AG04450 (cell line): ENCODE data around the gene KIAA1671. TPM values are rescaled to one million over a fixed set of nuclear protein-coding genes. Genes with fewer than 3 reads are reported as not detected.

Experiments
- CTCF ChIA-PET: fragments of 300-600, 350-600 bp; formaldehyde crosslinking; extraction: SDS; loops from one replicate; lab custom pipeline; 2022; ENCODE audit warnings: antibody characterized with exemption, inconsistent platforms; lab: Charles Lee
- POLR2A ChIA-PET: fragments of 350-600 bp; formaldehyde crosslinking; extraction: SDS; loops from one replicate; lab custom pipeline; 2021; ENCODE audit warnings: antibody characterized with exemption, inconsistent platforms; lab: Yijun Ruan, JAX
- DNase-seq: peaks from one replicate; pipeline ENCODE4 v3.0.0-alpha.2; 2011; ENCODE audit warnings: low read depth, low spot score
- H3K27ac ChIP-seq: one replicate; pipeline ENCODE4 v1.5.1; 2012; ENCODE audit warnings: low read depth, low read length, control low read depth
- H3K27me3 ChIP-seq: one replicate; pipeline ENCODE4 v1.6.0; 2012; ENCODE audit warnings: low read length; ENCODE audit not compliant: control insufficient read depth, insufficient read depth
- H3K4me3 ChIP-seq: 2 replicates; pipeline ENCODE4 v1.5.1; 2011; ENCODE audit warnings: mild to moderate bottlenecking, low read depth, low read length, control low read depth
- H3K9me3 ChIP-seq: 2 replicates; pipeline ENCODE4 v1.5.1; 2012; ENCODE audit warnings: low read length; ENCODE audit not compliant: control insufficient read depth, insufficient read depth
- polyA plus RNA-seq: library from polyadenylated mRNA; depleted of rRNA; stranded (reverse); fragments of >200 nt; gene quantifications from 2 replicates; pipeline ENCODE4 v1.2.3, GENCODE V29; 2011
- TF ChIP-seq, protein P1 (sequence below): IDR thresholded peaks from 2 replicates; pipeline ENCODE4 v1.5.1; 2011; ENCODE audit warnings: low read depth, low read length, control low read depth, inconsistent platforms

KIAA1671 gene
- polyA plus RNA-seq, 1 experiment, result 0.02 TPM

DNA sequence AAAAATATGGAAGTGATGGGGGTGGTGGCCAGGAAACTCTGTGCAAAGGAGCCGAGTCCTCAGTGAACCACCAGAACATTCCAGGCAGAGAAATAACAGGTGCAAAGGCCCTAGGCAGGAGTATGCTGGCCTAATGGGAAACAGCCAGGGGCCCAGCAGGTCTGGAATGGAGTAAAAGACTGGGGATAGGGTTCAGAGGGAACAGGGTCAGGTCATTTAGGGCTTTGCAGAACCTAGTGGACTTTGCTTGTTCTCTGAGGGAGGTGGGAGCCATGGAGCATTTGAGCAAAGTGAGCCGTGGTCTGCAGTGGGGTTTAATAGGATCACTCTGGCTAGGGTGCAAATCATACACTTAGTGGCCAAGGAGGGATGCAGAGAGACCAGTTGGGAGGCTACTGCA, 255.8 kb downstream of the KIAA1671 start:
- no peak for DNase-seq
- no peak overlapping the region for H3K4me3 ChIP-seq
- H3K9me3 ChIP-seq, result peaks cover 8% of the 10 kb centered on the region; the same call in 1 of the 2 replicates
- no peaks in the 10 kb centered on the region for H3K27me3 ChIP-seq
- TF ChIP-seq, protein P1, sequence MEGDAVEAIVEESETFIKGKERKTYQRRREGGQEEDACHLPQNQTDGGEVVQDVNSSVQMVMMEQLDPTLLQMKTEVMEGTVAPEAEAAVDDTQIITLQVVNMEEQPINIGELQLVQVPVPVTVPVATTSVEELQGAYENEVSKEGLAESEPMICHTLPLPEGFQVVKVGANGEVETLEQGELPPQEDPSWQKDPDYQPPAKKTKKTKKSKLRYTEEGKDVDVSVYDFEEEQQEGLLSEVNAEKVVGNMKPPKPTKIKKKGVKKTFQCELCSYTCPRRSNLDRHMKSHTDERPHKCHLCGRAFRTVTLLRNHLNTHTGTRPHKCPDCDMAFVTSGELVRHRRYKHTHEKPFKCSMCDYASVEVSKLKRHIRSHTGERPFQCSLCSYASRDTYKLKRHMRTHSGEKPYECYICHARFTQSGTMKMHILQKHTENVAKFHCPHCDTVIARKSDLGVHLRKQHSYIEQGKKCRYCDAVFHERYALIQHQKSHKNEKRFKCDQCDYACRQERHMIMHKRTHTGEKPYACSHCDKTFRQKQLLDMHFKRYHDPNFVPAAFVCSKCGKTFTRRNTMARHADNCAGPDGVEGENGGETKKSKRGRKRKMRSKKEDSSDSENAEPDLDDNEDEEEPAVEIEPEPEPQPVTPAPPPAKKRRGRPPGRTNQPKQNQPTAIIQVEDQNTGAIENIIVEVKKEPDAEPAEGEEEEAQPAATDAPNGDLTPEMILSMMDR, result no peak
- no peak overlapping the region for H3K27ac ChIP-seq
- ChIA-PET POLR2A (no interaction called here), CTCF (interaction anchor here (0.6 kb wide), 1 partner anchor 152 kb away, joined by 3 read pairs; no protein-coding TSS in a partner anchor)

DNA sequence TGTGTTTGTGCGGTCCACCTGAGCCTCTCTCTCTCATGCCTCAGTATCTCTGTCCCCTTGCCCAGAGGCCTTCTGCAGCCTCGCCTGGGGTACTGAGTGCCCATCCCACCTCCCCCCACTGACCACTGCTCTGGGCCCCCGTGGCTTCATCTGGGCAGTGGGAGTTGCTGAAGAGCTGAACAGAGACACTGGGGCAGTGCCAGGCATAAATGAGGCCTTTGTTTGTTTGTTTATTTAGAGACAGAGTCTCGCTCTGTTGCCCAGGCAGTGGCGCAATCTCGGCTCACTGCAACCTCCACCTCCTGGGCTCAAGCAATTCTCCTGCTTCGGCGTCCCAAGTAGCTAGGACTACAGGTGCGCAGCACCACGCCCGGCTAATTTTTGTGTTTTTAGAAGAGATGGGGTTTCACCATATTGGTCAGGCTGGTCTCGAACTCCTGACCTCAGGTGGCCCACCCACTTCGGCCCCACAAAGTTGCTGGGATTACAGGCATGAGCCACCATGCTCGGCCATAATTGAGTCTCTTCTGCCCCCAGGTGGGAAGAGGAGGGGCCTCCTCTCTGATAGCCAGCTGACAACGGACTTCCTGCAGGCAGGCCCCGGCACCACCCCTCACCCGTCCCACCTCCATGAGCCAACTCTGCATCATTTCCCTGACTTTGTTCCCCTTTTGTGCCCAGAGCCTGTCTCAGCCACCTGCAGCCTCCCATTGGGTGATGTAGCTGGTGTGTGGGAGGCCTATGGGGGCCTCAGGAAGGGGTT, 256.4 kb downstream of the KIAA1671 start:
- DNase-seq, result no peak
- ChIA-PET CTCF (interaction anchor here (0.6 kb wide), 1 partner anchor 151 kb away, joined by 3 read pairs; no protein-coding TSS in a partner anchor), POLR2A (no interaction called here)
- Histone ChIP-seq H3K4me3 (no peak overlapping the region), H3K27ac (no peak overlapping the region), H3K27me3 (no peaks in the 10 kb centered on the region), H3K9me3 (peaks cover 8% of the 10 kb centered on the region; the same call in 1 of the 2 replicates)
- TF ChIP-seq, protein P1, result no peak

DNA sequence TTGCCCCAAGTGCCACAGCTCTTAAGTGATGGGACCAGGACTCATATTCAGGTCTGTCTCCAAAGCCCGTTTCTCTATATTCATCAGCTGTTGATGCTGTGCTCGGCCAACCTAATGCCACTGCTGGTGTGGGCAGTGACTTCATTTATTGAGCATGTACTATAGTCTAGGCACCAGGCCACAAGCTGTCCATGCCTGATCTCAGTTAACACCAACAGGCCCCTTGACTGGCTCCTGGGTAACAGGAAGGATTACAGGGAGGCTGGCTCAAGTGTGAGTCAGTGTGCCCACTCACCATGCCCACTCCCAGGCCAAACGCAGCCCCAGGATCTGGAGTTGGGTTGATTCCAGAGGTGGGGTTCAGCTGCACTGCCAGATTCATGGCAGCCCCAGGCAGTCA, 258.3 kb downstream of the KIAA1671 start:
- POLR2A ChIA-PET, result no interaction called here
- Histone ChIP-seq H3K4me3 (no peak overlapping the region), H3K27me3 (no peaks in the 10 kb centered on the region), H3K9me3 (peaks cover 8% of the 10 kb centered on the region; the same call in 1 of the 2 replicates), H3K27ac (no peak overlapping the region)
- no peak for DNase-seq
- CTCF ChIA-PET, result interaction anchor here (3.3 kb wide), 1 partner anchor 8 kb away, joined by 17 read pairs; no protein-coding TSS in a partner anchor
- TF ChIP-seq, protein P1, result no peak

DNA sequence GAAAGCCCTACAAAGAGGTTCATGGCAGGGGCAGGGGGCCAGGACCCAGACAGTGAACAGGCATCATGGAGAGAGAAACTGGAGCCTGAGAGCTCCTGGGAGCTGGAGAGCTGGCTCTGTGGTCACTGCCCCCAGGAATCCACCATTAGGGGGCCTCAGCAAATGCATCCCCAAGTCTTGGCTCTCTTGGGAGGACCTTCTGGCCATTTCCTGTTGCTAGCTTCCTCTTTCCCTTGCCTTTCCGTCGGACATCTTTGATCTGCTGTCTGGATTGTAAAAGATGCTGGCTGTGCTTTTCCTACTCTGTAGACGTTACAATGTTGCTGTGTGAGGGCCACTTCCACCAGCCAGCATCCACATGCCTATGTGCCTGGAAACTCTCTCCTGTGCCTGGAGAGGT, 259.8 kb downstream of the KIAA1671 start:
- no peak overlapping the region for H3K4me3 ChIP-seq
- ChIA-PET POLR2A (no interaction called here), CTCF (interaction anchor here (3.3 kb wide), 1 partner anchor 10 kb away, joined by 17 read pairs; no protein-coding TSS in a partner anchor)
- H3K27me3 ChIP-seq, result no peaks in the 10 kb centered on the region
- DNase-seq, result no peak
- no peak overlapping the region for H3K27ac ChIP-seq
- TF ChIP-seq, protein P1, result no peak
- H3K9me3 ChIP-seq, result peaks cover 4% of the 10 kb centered on the region; the same call in 1 of the 2 replicates

DNA sequence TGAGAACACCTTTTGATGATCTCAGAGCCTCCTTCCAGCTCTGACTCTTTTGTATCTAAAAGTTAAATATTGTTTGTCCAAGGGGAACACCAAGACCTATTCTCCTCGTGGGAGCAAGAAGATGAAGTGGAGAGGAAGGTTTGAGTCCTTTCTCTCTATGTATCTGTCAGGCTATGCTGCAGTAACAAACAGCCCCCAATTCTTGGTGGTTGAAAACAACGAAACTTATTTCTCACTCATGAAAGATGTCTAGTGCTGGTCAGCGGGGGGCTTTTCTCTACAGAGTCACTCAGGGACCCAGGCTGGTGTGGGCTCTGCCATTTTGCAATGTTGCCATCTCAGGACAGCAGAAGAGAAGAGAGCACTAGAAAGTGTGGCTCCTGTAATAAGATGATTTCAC, 260.7 kb downstream of the KIAA1671 start:
- CTCF ChIA-PET, result interaction anchor here (3.3 kb wide), 1 partner anchor 11 kb away, joined by 17 read pairs; no protein-coding TSS in a partner anchor
- H3K9me3 ChIP-seq, result peaks cover 4% of the 10 kb centered on the region; the same call in 1 of the 2 replicates
- no peak overlapping the region for H3K27ac ChIP-seq
- H3K4me3 ChIP-seq, result no peak overlapping the region
- DNase-seq, result no peak
- POLR2A ChIA-PET, result no interaction called here
- H3K27me3 ChIP-seq, result no peaks in the 10 kb centered on the region
- TF ChIP-seq, protein P1, result no peak
